ENCODE measurements around the gene TPH1.
A peak's percentile ranks its signal among the peaks of the same experiment; 100 is the strongest.
"Not testable (repeated sequence)": the region's sequence is repeated elsewhere in the genome, so short reads cannot be mapped to it uniquely, and the experiment has no call there.

The TPH1 gene

GRCh38 chr11:18001191-18001590, 44.9 kb downstream of the TPH1 start:
- Mint-ChIP-seq H3K36me3 (ENCODE audit: low read depth) (peaks cover 10% of the 10 kb centered on the region), H3K27me3 (ENCODE audit: low read depth) (no peaks in the 10 kb centered on the region), H3K4me1 (no peaks in the 10 kb centered on the region), H3K9me3 (no peaks in the 10 kb centered on the region), H3K4me3 (no peak overlapping the region), H3K27ac (peak overlapping the region in 1 of 3 experiments; percentile 81)
- TF ChIP-seq CTCF (IDR thresholded peaks at IDR 0.05; ENCODE audit: unreplicated experiment in 3 of 3) = no peak

GRCh38 chr11:18000760-18001159, 45.3 kb downstream of the TPH1 start:
- Mint-ChIP-seq H3K9me3 (no peaks in the 10 kb centered on the region), H3K36me3 (ENCODE audit: low read depth) (peaks cover 10% of the 10 kb centered on the region), H3K27me3 (ENCODE audit: low read depth) (no peaks in the 10 kb centered on the region), H3K27ac (peak overlapping the region in 1 of 3 experiments; percentile 81), H3K4me3 (no peak overlapping the region), H3K4me1 (no peaks in the 10 kb centered on the region)
- TF ChIP-seq CTCF (IDR thresholded peaks at IDR 0.05; ENCODE audit: unreplicated experiment in 3 of 3) = no peak

GRCh38 chr11:18000128-18000527, 45.9 kb downstream of the TPH1 start:
- H3K4me1 Mint-ChIP-seq; H3K4me3 Mint-ChIP-seq; H3K27ac Mint-ChIP-seq; H3K27me3 Mint-ChIP-seq (ENCODE audit: low read depth); H3K9me3 Mint-ChIP-seq: not testable (repeated sequence)
- H3K36me3 Mint-ChIP-seq (ENCODE audit: low read depth) = peaks cover 10% of the 10 kb centered on the region
